ENCODE data around the gene RASA2.

- TF ChIP-seq, protein P1, sequence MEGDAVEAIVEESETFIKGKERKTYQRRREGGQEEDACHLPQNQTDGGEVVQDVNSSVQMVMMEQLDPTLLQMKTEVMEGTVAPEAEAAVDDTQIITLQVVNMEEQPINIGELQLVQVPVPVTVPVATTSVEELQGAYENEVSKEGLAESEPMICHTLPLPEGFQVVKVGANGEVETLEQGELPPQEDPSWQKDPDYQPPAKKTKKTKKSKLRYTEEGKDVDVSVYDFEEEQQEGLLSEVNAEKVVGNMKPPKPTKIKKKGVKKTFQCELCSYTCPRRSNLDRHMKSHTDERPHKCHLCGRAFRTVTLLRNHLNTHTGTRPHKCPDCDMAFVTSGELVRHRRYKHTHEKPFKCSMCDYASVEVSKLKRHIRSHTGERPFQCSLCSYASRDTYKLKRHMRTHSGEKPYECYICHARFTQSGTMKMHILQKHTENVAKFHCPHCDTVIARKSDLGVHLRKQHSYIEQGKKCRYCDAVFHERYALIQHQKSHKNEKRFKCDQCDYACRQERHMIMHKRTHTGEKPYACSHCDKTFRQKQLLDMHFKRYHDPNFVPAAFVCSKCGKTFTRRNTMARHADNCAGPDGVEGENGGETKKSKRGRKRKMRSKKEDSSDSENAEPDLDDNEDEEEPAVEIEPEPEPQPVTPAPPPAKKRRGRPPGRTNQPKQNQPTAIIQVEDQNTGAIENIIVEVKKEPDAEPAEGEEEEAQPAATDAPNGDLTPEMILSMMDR (conservative IDR thresholded peaks at IDR 0.05): no peak
- TF ChIP-seq EZH2 (IDR thresholded peaks at IDR 0.05; ENCODE audit: low read depth): no peak
Measured at GRCh38 chr3:141661229-141662196, 174.7 kb downstream of the RASA2 start.

Data from PC-9 (cell line).